ENCODE measurements around the gene NGFR. TPM values are rescaled to one million over a fixed set of nuclear protein-coding genes. Genes with fewer than 3 reads are reported as not detected.
A peak's percentile ranks its signal among the peaks of the same experiment; 100 is the strongest.

The NGFR gene
- polyA plus RNA-seq, 1 of the 3 experiments (the other 2 are of a cell fraction): 0.76 TPM

DNA sequence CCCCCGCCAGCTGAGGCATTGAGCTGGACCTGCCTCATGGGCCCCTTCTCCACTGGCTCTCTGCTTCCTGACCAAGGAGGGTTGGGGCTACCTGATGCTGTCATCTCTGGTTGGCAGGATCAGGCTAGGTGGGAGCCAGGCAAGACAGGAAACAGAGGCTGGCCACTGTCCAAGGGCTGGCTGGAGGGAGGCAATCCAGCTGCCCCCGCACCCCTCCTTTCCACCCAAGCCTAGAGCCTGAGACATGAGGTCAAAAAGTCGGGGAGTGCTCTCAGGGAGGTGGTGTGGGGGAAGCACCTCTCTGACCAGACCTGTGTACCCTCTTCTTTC lies 14.5 kb downstream of the NGFR start:
- H3K9ac ChIP-seq: no peak overlapping the region
- no peaks in the 10 kb centered on the region for H3K9me3 ChIP-seq
- no peak overlapping the region for H3K4me2 ChIP-seq
- H3K79me2 ChIP-seq (ENCODE audit: insufficient read depth): no peaks in the 10 kb centered on the region
- TF ChIP-seq FOXM1 (IDR thresholded peaks at IDR 0.05; ENCODE audit: low read depth): no peak
- ChIA-PET POLR2A (no interaction called here), CTCF (interaction anchor here (0.6 to 15.7 kb wide), 11 partner anchors 9 to 838 kb away, joined by 3 to 453 read pairs (median 20); partner anchors contain the start of genes NGFR and SLC35B1)
- H3K27ac ChIP-seq (ENCODE audit: low read depth in 2 of 2, low read length in 1 of 2): peak overlapping the region in 1 of 2 experiments; percentile 82; a peak in 1 of 4 replicates
- H3K9me2 ChIP-seq: no peaks in the 10 kb centered on the region
- no peaks in the 10 kb centered on the region for H3K36me3 ChIP-seq (replicated peaks in 1 of 2; ENCODE audit: control insufficient read depth in 1 of 2, insufficient read depth in 2 of 2, low read length in 1 of 2)
- H2AFZ ChIP-seq (ENCODE audit: low read depth): no peak overlapping the region
- H4K20me1 ChIP-seq (ENCODE audit: insufficient read depth): no peaks in the 10 kb centered on the region
- 78% methylated on average over 1 of the region's 3 CpGs for WGBS (ENCODE audit: low lambda C conversion rate)
- no peaks in the 10 kb centered on the region for H3F3A ChIP-seq (replicated peaks; ENCODE audit: insufficient read depth)
- peak; percentile 60 for DNase-seq
- H3K4me1 ChIP-seq (ENCODE audit: control insufficient read depth in 1 of 2, insufficient read depth in 2 of 2, low read depth in 1 of 2, low read length in 1 of 2): peaks cover 4 to 70% of the 10 kb centered on the region in 2 experiments; a peak in 1 of 4 replicates
- H3K27me3 ChIP-seq (ENCODE audit: insufficient read depth): peaks cover 13% of the 10 kb centered on the region
- H3K4me3 ChIP-seq (ENCODE audit: low read depth in 2 of 2, low read length in 1 of 2): no peak overlapping the region

DNA sequence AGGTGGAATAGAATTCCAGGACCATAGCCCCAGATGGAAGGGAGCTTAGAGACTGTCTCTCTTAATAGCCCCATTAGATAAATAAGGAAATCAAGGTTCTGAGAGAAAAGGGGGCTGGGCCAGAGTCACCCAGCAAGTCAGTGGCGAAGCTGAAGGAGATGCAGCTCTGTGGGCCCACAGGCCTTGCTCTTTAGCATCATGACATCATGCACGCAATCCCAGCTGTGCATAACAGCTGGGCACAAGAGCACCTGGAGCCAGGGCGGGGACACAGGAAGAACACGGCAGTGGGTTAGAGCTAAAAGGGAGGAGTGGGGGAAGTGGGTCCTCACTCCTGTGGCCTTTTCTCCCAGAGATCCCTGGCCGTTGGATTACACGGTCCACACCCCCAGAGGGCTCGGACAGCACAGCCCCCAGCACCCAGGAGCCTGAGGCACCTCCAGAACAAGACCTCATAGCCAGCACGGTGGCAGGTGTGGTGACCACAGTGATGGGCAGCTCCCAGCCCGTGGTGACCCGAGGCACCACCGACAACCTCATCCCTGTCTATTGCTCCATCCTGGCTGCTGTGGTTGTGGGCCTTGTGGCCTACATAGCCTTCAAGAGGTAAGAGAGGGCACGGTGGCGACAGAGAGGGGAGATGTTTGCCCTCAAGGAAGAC lies 15.1 kb downstream of the NGFR start:
- Histone ChIP-seq H3K4me2 (no peak overlapping the region), H3K4me1 (ENCODE audit: control insufficient read depth in 1 of 2, insufficient read depth in 2 of 2, low read depth in 1 of 2, low read length in 1 of 2) (peaks cover 5 to 76% of the 10 kb centered on the region in 2 experiments; a peak in 3 of 4 replicates), H2AFZ (ENCODE audit: low read depth) (no peak overlapping the region), H3K27ac (ENCODE audit: low read depth in 2 of 2, low read length in 1 of 2) (peak overlapping the region in 1 of 2 experiments; percentile 82; a peak in 1 of 4 replicates), H3K9me3 (no peaks in the 10 kb centered on the region), H3K79me2 (ENCODE audit: insufficient read depth) (no peaks in the 10 kb centered on the region), H3K9me2 (no peaks in the 10 kb centered on the region), H4K20me1 (ENCODE audit: insufficient read depth) (no peaks in the 10 kb centered on the region), H3F3A (replicated peaks; ENCODE audit: insufficient read depth) (no peaks in the 10 kb centered on the region), H3K4me3 (ENCODE audit: low read depth in 2 of 2, low read length in 1 of 2) (no peak overlapping the region), H3K27me3 (ENCODE audit: insufficient read depth) (peaks cover 13% of the 10 kb centered on the region; the same call in 1 of the 2 replicates), H3K36me3 (replicated peaks in 1 of 2; ENCODE audit: control insufficient read depth in 1 of 2, insufficient read depth in 2 of 2, low read length in 1 of 2) (no peaks in the 10 kb centered on the region), H3K9ac (no peak overlapping the region)
- DNase-seq: no peak
- TF ChIP-seq ELF1 (IDR thresholded peaks at IDR 0.05) (no peak), GATA2 (CRISPR knock-in tag; IDR thresholded peaks at IDR 0.05) (no peak), EP300 (IDR thresholded peaks at IDR 0.05; ENCODE audit: borderline replicate concordance in 1 of 2, low read depth in 1 of 2, low read length in 1 of 2) (no peak), NFIC (IDR thresholded peaks at IDR 0.05; ENCODE audit: borderline replicate concordance) (no peak), RCOR1 (IDR thresholded peaks at IDR 0.05; ENCODE audit: low read length) (no peak), NRF1 (IDR thresholded peaks at IDR 0.05; ENCODE audit: low read depth, low read length) (no peak), MEF2A (IDR thresholded peaks at IDR 0.05; ENCODE audit: borderline replicate concordance, low read depth) (no peak), YY1 (IDR thresholded peaks at IDR 0.05; ENCODE audit: low read depth) (no peak), FOXJ3 (CRISPR knock-in tag; IDR thresholded peaks at IDR 0.05) (no peak), JUND (IDR thresholded peaks at IDR 0.05) (no peak), TAF1 (IDR thresholded peaks at IDR 0.05; ENCODE audit: borderline replicate concordance, low read depth, low read length) (no peak), RXRA (IDR thresholded peaks at IDR 0.05; ENCODE audit: borderline replicate concordance, low read depth) (no peak)
- TF ChIP-seq, protein P1, sequence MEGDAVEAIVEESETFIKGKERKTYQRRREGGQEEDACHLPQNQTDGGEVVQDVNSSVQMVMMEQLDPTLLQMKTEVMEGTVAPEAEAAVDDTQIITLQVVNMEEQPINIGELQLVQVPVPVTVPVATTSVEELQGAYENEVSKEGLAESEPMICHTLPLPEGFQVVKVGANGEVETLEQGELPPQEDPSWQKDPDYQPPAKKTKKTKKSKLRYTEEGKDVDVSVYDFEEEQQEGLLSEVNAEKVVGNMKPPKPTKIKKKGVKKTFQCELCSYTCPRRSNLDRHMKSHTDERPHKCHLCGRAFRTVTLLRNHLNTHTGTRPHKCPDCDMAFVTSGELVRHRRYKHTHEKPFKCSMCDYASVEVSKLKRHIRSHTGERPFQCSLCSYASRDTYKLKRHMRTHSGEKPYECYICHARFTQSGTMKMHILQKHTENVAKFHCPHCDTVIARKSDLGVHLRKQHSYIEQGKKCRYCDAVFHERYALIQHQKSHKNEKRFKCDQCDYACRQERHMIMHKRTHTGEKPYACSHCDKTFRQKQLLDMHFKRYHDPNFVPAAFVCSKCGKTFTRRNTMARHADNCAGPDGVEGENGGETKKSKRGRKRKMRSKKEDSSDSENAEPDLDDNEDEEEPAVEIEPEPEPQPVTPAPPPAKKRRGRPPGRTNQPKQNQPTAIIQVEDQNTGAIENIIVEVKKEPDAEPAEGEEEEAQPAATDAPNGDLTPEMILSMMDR (IDR thresholded peaks at IDR 0.05): no peak
- TF ChIP-seq, protein P2, sequence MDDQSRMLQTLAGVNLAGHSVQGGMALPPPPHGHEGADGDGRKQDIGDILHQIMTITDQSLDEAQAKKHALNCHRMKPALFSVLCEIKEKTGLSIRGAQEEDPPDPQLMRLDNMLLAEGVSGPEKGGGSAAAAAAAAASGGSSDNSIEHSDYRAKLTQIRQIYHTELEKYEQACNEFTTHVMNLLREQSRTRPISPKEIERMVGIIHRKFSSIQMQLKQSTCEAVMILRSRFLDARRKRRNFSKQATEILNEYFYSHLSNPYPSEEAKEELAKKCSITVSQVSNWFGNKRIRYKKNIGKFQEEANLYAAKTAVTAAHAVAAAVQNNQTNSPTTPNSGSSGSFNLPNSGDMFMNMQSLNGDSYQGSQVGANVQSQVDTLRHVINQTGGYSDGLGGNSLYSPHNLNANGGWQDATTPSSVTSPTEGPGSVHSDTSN (IDR thresholded peaks at IDR 0.05): no peak
- TF ChIP-seq, protein P3, sequence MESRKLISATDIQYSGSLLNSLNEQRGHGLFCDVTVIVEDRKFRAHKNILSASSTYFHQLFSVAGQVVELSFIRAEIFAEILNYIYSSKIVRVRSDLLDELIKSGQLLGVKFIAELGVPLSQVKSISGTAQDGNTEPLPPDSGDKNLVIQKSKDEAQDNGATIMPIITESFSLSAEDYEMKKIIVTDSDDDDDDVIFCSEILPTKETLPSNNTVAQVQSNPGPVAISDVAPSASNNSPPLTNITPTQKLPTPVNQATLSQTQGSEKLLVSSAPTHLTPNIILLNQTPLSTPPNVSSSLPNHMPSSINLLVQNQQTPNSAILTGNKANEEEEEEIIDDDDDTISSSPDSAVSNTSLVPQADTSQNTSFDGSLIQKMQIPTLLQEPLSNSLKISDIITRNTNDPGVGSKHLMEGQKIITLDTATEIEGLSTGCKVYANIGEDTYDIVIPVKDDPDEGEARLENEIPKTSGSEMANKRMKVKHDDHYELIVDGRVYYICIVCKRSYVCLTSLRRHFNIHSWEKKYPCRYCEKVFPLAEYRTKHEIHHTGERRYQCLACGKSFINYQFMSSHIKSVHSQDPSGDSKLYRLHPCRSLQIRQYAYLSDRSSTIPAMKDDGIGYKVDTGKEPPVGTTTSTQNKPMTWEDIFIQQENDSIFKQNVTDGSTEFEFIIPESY (IDR thresholded peaks at IDR 0.05; ENCODE audit: borderline replicate concordance, low read depth): no peak
- TF ChIP-seq, protein P4, sequence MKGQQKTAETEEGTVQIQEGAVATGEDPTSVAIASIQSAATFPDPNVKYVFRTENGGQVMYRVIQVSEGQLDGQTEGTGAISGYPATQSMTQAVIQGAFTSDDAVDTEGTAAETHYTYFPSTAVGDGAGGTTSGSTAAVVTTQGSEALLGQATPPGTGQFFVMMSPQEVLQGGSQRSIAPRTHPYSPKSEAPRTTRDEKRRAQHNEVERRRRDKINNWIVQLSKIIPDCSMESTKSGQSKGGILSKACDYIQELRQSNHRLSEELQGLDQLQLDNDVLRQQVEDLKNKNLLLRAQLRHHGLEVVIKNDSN (IDR thresholded peaks at IDR 0.05; ENCODE audit: borderline replicate concordance, low read depth): no peak
- TF ChIP-seq, protein P5, sequence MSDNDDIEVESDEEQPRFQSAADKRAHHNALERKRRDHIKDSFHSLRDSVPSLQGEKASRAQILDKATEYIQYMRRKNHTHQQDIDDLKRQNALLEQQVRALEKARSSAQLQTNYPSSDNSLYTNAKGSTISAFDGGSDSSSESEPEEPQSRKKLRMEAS (IDR thresholded peaks at IDR 0.05; ENCODE audit: low read depth): no peak
- WGBS (ENCODE audit: low lambda C conversion rate): 87% methylated on average over 9 of the region's 13 CpGs
- POLR2A ChIA-PET: interaction anchor here (0.7 kb wide), 1 partner anchor 36 kb away, joined by 3 read pairs; no protein-coding TSS in a partner anchor
- CTCF ChIA-PET: interaction anchor here (1.1 to 15.7 kb wide), 9 partner anchors 10 to 198 kb away, joined by 3 to 453 read pairs (median 34); partner anchors contain the start of genes NGFR and SLC35B1
